Keratinocyte (primary cell): ENCODE data around the gene WARS2. TPM values are rescaled to one million over a fixed set of nuclear protein-coding genes. Genes with fewer than 3 reads are reported as not detected.

Source experiments
- DNase-seq: peaks from one replicate; pipeline ENCODE4 v3.0.0-alpha.2; 2011; ENCODE audit warnings: low read depth, missing footprints, low spot score
- FAIRE-seq: peaks from 2 replicates; lab custom pipeline; 2011; peaks lifted over from hg19 to GRCh38; lab: Jason Lieb, UNC
- H2AFZ ChIP-seq: 2 replicates; pipeline ENCODE4 v1.6.0; 2012; ENCODE audit warnings: low read length, control low read depth, inconsistent platforms; ENCODE audit not compliant: control insufficient read depth
- H3K27ac ChIP-seq: 2 replicates; pipeline ENCODE4 v1.5.1; 2011; ENCODE audit warnings: low read length; ENCODE audit not compliant: control insufficient read depth, insufficient read depth
- H3K27me3 ChIP-seq: 3 replicates; pipeline ENCODE4 v1.6.0; 2011; ENCODE audit warnings: low read length; ENCODE audit not compliant: control insufficient read depth, insufficient read depth; ENCODE audit errors: extremely low read depth
- H3K36me3 ChIP-seq, 2 experiments: 2 replicates in 1 of 2; 3 replicates in 1 of 2; pipeline ENCODE4 v1.5.1; 2011; ENCODE audit warnings: low read length in 2 of 2, mild to moderate bottlenecking in 1 of 2; ENCODE audit not compliant: control insufficient read depth in 2 of 2, insufficient read depth in 2 of 2; ENCODE audit errors: extremely low read depth in 1 of 2
- H3K4me1 ChIP-seq: 3 replicates; pipeline ENCODE4 v1.5.1; 2011; ENCODE audit warnings: low read length; ENCODE audit not compliant: control insufficient read depth, insufficient read depth; ENCODE audit errors: extremely low read depth
- H3K4me2 ChIP-seq: 3 replicates; pipeline ENCODE4 v1.6.0; 2011; ENCODE audit warnings: low read depth, low read length; ENCODE audit not compliant: control insufficient read depth, insufficient read depth; ENCODE audit errors: extremely low read depth
- H3K4me3 ChIP-seq, 3 experiments: fragments of 200-600 bp in 1 of 3; sonication (generic) in 1 of 3; 2 replicates in 2 of 3; 3 replicates in 1 of 3; pipeline ENCODE4 v1.5.1; 2011 to 2016; ENCODE audit warnings: low read length in 3 of 3, mild to moderate bottlenecking in 3 of 3, control low read depth in 2 of 3, inconsistent platforms in 1 of 3, low read depth in 1 of 3, mixed read lengths in 1 of 3, mixed run types in 1 of 3, moderate library complexity in 1 of 3; ENCODE audit not compliant: control insufficient read depth in 2 of 3, insufficient read depth in 2 of 3; ENCODE audit errors: extremely low read depth in 1 of 3
- H3K79me2 ChIP-seq: 2 replicates; pipeline ENCODE4 v1.6.0; 2012; ENCODE audit warnings: low read length; ENCODE audit not compliant: control insufficient read depth, insufficient read depth
- H3K9ac ChIP-seq: 3 replicates; pipeline ENCODE4 v1.6.0; 2011; ENCODE audit warnings: low read length; ENCODE audit not compliant: control insufficient read depth, insufficient read depth; ENCODE audit errors: extremely low read depth
- H3K9me1 ChIP-seq: 3 replicates; pipeline ENCODE4 v1.6.0; 2011; ENCODE audit warnings: low read length; ENCODE audit not compliant: control insufficient read depth, insufficient read depth; ENCODE audit errors: extremely low read depth
- H3K9me3 ChIP-seq: 2 replicates; pipeline ENCODE4 v1.5.1; 2012; ENCODE audit warnings: low read depth, low read length; ENCODE audit not compliant: control insufficient read depth
- H4K20me1 ChIP-seq: 3 replicates; pipeline ENCODE4 v1.6.0; 2011; ENCODE audit warnings: low read length; ENCODE audit not compliant: control insufficient read depth, insufficient read depth; ENCODE audit errors: extremely low read depth
- EZH2 ChIP-seq: IDR thresholded peaks from one replicate; pipeline ENCODE4 v1.6.1; 2012; ENCODE audit warnings: inconsistent platforms, mild to moderate bottlenecking, low read length, moderate library complexity
- dilution Hi-C: fragments of 300-500 bp; cut with MboI; formaldehyde crosslinking; loops from one replicate; pipeline ENCODE4 v1.7.0; 2020; ENCODE audit warnings: low sequenced_read_pairs; ENCODE audit not compliant: extremely low pct_ligation_motif_present
- polyA plus RNA-seq, 5 experiments: library from polyadenylated mRNA; depleted of rRNA in 3 of 5; stranded (reverse) in 3 of 5; stranded (forward) in 1 of 5; unstranded in 1 of 5; fragments of >200 nt; gene quantifications; 1 replicate in 1 of 5; 2 replicates in 3 of 5; 3 replicates in 1 of 5; pipeline versions ENCODE4 v1.2.1 to v1.2.3, GENCODE V29; 2011 to 2012; ENCODE audit warnings: missing spikeins in 2 of 5, low read depth in 1 of 5, low replicate concordance in 1 of 5
- TF ChIP-seq, protein P1 (sequence below), 3 experiments: IDR thresholded peaks in 1 of 3; conservative IDR thresholded peaks in 1 of 3; optimal IDR thresholded peaks in 1 of 3; 2 replicates in 2 of 3; 3 replicates in 1 of 3; pipeline versions ENCODE3 to v1.5.1; 2011; ENCODE audit warnings: low read length in 3 of 3, mild to moderate bottlenecking in 3 of 3, moderate library complexity in 2 of 3, control low read depth in 1 of 3, inconsistent platforms in 1 of 3; ENCODE audit not compliant: insufficient read depth in 2 of 3; ENCODE audit errors: extremely low read depth in 1 of 3

Gene WARS2
- polyA plus RNA-seq, 1 donor (not counting 4 experiments of a cell fraction or from before 2014, with no cell fraction given) = 10.3 TPM

DNA sequence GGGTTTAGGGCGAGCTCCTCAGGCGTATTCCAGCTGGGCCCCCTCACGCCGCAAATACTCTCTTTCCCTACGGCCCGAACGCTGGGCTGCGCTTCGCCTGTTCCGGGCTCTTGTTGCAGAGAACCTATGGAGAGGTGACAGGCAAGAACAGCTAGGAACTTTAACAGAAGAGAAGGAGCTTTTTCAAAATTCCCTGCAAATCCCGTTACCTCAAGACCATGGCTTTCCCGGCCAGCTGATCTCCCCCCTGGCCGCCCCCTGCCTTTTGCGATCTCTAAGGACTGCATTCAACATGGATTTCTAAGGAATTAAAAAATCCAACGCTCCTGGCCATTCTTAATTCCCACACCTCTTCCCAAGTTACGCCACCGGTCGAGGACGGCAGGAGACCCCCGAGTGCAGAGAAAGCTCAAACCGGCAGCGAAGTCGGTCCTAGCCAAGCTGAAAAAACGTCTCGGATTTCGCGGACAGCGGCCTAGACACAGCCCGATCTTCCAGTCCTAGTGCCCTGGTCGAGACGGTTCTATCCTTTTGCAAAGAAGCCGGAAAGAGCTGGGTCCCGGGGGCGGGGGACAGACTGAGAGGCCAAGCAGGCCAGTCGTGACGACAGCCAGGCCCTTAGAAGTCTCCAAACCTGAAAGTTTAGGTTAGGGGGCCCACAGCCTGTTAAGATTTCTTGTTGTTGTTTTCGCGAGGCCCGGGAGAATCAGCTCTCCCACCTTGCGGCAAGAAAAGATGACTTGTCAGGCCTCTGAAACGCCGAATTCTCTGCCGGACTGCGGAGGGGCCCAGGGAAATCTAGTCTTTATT lies 151.2 kb downstream of the WARS2 start:
- no peak for TF ChIP-seq EZH2
- TF ChIP-seq, protein P1, sequence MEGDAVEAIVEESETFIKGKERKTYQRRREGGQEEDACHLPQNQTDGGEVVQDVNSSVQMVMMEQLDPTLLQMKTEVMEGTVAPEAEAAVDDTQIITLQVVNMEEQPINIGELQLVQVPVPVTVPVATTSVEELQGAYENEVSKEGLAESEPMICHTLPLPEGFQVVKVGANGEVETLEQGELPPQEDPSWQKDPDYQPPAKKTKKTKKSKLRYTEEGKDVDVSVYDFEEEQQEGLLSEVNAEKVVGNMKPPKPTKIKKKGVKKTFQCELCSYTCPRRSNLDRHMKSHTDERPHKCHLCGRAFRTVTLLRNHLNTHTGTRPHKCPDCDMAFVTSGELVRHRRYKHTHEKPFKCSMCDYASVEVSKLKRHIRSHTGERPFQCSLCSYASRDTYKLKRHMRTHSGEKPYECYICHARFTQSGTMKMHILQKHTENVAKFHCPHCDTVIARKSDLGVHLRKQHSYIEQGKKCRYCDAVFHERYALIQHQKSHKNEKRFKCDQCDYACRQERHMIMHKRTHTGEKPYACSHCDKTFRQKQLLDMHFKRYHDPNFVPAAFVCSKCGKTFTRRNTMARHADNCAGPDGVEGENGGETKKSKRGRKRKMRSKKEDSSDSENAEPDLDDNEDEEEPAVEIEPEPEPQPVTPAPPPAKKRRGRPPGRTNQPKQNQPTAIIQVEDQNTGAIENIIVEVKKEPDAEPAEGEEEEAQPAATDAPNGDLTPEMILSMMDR (optimal IDR thresholded peaks at IDR 0.05 in 1 of 3, IDR thresholded peaks at IDR 0.05 in 1 of 3, conservative IDR thresholded peaks at IDR 0.05 in 1 of 3; ENCODE audit: extremely low read depth in 1 of 3, insufficient read depth in 2 of 3, low read length in 3 of 3) = no peak
- H3K9ac ChIP-seq = no peak overlapping the region
- peaks cover 100% of the 10 kb centered on the region for H3K27me3 ChIP-seq
- FAIRE-seq (no peak), DNase-seq (no peak)
- H3K4me2 ChIP-seq = no peak overlapping the region
- H3K9me3 ChIP-seq = peaks cover 7% of the 10 kb centered on the region
- H3K79me2 ChIP-seq = no peaks in the 10 kb centered on the region
- no peaks in the 10 kb centered on the region for H3K9me1 ChIP-seq
- no peak overlapping the region for H2AFZ ChIP-seq
- H3K4me3 ChIP-seq = no peak overlapping the region
- H3K36me3 ChIP-seq = no peaks in the 10 kb centered on the region
- dilution Hi-C loops = no loop called here
- H3K4me1 ChIP-seq = peaks cover 5% of the 10 kb centered on the region
- H4K20me1 ChIP-seq = no peaks in the 10 kb centered on the region
- H3K27ac ChIP-seq = no peak overlapping the region

DNA sequence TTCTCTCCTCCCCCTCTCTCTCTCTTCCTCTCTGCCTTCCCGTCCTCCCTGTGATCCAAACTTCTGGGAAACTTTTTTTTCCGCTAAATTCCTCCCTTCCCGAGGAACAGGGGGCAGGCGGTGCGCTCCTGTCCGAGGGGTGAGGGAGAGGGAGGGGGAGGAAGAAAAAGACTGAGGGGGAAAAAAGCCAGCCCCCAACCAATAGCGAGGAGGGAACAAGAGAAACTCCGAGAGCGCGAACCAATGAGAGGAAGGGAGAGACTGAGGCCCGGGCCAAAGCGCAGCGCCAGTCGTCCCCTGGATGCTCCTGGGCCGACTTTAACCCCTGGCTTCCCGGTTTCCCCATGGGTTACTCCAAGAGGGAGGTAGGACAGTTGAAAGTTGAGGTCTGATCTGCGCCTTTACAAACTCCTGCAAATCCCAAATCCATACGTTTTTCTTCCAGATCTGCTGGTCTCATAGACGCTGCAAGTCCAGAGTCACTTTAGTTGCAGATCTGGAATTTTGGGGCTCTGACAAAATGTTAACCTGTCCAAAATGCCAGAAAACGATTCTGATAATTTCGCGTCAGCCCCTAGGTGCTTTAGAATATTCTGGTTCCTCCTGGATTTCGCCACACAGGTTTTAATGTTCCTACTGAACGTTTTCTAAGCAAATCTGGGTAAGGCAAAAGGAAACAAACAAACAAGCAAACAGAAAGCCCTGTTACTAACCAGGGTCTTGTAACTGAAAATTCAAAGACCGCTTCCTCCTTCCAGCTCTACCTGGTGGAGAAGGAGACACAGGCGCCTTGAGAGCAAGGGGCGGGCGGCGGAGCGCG lies 152.1 kb downstream of the WARS2 start, which contains the start of gene TBX15:
TBX15 (minus strand) TSS at position 158 of the 820 bp plus-strand sequence. CDS start 548 bp downstream, outside the sequence.
- Histone ChIP-seq H3K9ac (no peak within 1 kb of the TSS), H3K79me2 (no peaks in the 10 kb centered on the region), H3K9me3 (peaks cover 14% of the 10 kb centered on the region), H3K4me1 (peaks cover 5% of the 10 kb centered on the region), H3K9me1 (no peaks in the 10 kb centered on the region), H3K27ac (no peak within 1 kb of the TSS), H3K36me3 (no peaks in the 10 kb centered on the region), H2AFZ (peak within 1 kb of the TSS; percentile 22), H3K4me2 (peak within 1 kb of the TSS; percentile 65), H3K27me3 (peaks cover 100% of the 10 kb centered on the region), H4K20me1 (no peaks in the 10 kb centered on the region), H3K4me3 (peak within 1 kb of the TSS in 2 of 3 experiments; percentile 47 to 52)
- TF ChIP-seq, protein P1 (optimal IDR thresholded peaks at IDR 0.05 in 1 of 3, IDR thresholded peaks at IDR 0.05 in 1 of 3, conservative IDR thresholded peaks at IDR 0.05 in 1 of 3; ENCODE audit: extremely low read depth in 1 of 3, insufficient read depth in 2 of 3, low read length in 3 of 3) = no peak
- peak; percentile 33 for TF ChIP-seq EZH2
- dilution Hi-C loops = no loop called here
- FAIRE-seq (no peak), DNase-seq (no peak)
